Coronary artery (tissue), 2 donors: ENCODE results near the gene FSIP2.
"Not testable (repeated sequence)": the region's sequence is repeated elsewhere in the genome, so short reads cannot be mapped to it uniquely, and the experiment has no call there.

Experiments used
- DNase-seq: peaks from one replicate; pipeline ENCODE4 v3.0.0-alpha.2; 2017; ENCODE audit warnings: low spot score
- H3K27ac ChIP-seq, 2 donors: fragments of 200-600 bp; sonication (generic); one replicate each; pipeline ENCODE4 v1.5.1; 2016 to 2019
- H3K4me3 ChIP-seq: fragments of 200-600 bp; sonication (generic); 2 replicates; pipeline ENCODE4 v1.5.1; 2016; ENCODE audit warnings: mild to moderate bottlenecking, moderate library complexity
- CTCF ChIP-seq: fragments of 200-600 bp; sonication (generic); IDR thresholded peaks from one replicate; pipeline ENCODE4 v1.5.1; 2019; ENCODE audit warnings: antibody characterized with exemption

FSIP2 gene

GRCh38 chr2:185860321-185860720 is 121.7 kb downstream of the FSIP2 start:
- Histone ChIP-seq H3K27ac (no peak overlapping the region), H3K4me3 (no peak overlapping the region)
- DNase-seq, result no peak
- TF ChIP-seq CTCF, result no peak

- DNase-seq, result no peak
- no peak for TF ChIP-seq CTCF
- no peak overlapping the region for H3K27ac ChIP-seq
- H3K4me3 ChIP-seq, result no peak overlapping the region
Observed at GRCh38 chr2:185862657-185863398, 124.2 kb downstream of the FSIP2 start.

- H3K27ac ChIP-seq, DNase-seq: not testable (repeated sequence)
Observed at GRCh38 chr2:185864468-185865260, 126.1 kb downstream of the FSIP2 start.

GRCh38 chr2:185875136-185875931 is 136.7 kb downstream of the FSIP2 start:
- H3K4me3 ChIP-seq, result no peak overlapping the region
- H3K27ac ChIP-seq, result no peak overlapping the region
- TF ChIP-seq CTCF, result no peak
- no peak for DNase-seq

More at GRCh38 chr2:185864468-185865260, 126.1 kb downstream of the FSIP2 start:
- H3K4me3 ChIP-seq, result not testable (repeated sequence)

GRCh38 chr2:185876234-185876633 is 137.6 kb downstream of the FSIP2 start:
- Histone ChIP-seq H3K4me3 (no peak overlapping the region), H3K27ac (no peak overlapping the region)
- no peak for DNase-seq
- no peak for TF ChIP-seq CTCF

- no peak for DNase-seq
- no peak overlapping the region for H3K4me3 ChIP-seq
- no peak for TF ChIP-seq CTCF
- no peak overlapping the region for H3K27ac ChIP-seq
Observed at GRCh38 chr2:185880396-185880795, 141.8 kb downstream of the FSIP2 start.
